ENCODE measurements around the gene SIK2.

The SIK2 gene

DNA sequence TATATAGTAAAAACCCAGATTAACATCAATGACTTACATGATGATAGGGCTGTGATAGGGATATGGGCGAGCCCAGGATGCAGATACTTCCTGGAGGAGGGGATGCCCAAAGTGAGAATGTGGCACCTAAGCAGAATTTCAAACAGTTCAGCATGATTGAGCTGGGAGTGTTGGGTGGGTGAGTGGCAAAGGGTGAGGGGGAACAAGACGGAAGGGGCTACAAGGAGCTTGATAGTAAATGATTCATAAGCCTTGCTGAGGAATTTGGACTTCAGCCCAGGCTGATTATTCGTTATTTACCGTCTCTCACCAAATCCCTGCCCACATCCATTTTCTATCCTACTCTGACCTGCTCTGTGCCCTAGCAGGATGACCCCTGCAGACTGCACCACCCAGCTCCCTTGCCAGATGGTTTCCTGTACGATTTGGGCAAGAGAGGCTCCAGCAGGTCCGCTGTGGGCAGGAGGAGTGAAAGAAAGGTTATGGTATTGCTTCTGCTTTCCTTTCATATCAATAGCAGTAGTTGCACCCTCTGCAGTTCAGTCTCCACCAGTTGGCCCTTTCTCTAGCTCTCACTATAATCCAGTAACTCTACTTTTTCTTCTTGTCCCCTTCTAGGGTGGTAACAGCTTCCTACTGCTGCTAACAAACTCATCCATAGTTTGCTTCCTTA is 30.3 kb upstream of the SIK2 start:
- Histone ChIP-seq H3K9me3 (ENCODE audit: control insufficient read depth, insufficient read depth, low read length) (no peaks in the 10 kb centered on the region), H3K4me1 (ENCODE audit: insufficient read depth, low read length) (no peaks in the 10 kb centered on the region; the same call in 1 of the 2 replicates), H3K9ac (ENCODE audit: low read depth, low read length) (no peak overlapping the region), H3K36me3 (ENCODE audit: insufficient read depth, low read length) (no peaks in the 10 kb centered on the region)

DNA sequence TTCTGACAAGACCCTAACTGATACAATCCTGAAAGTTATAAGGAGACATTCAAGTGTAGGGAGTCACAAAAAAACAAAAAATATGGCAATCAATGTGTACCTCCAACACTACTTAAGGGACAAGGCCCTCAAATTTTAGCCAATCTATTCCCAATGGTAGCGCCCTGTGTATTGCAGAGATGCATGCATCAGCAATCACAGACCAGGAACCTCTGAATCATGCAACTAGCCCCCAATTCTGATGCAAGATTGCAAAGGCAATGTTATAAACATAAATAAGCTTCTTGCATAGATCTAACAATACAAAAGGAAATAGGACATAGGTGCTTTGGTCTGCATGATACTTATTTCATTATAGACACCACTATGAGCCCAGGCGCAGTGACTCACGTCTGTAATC is 29.7 kb upstream of the SIK2 start:
- H3K4me1 ChIP-seq (ENCODE audit: insufficient read depth, low read length), result no peaks in the 10 kb centered on the region
- H3K9me3 ChIP-seq (ENCODE audit: control insufficient read depth, insufficient read depth, low read length), result no peaks in the 10 kb centered on the region
- H3K36me3 ChIP-seq (ENCODE audit: insufficient read depth, low read length), result no peaks in the 10 kb centered on the region
- H3K9ac ChIP-seq (ENCODE audit: low read depth, low read length), result no peak overlapping the region

DNA sequence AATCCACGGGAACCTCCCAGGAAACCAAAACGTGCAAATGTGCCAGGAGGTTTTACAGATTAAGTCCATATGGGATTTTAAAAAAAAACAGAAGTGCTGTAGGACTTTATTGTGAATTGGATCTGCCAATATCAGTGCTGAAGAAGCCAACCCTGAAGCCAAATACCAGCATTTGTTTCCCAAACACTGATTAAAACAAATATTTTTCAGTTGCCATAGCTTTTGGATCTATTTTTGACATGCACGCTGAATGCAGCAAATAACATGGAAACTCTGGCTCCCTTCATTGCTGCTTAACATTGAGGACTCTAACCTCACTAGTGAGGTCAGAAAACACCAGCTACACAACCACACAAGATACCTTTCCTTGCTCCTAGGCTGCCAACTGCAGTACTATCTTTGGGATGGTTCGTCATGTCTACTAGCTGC is 28.4 kb upstream of the SIK2 start:
- no peak overlapping the region for H3K9ac ChIP-seq (ENCODE audit: low read depth, low read length)
- H3K4me1 ChIP-seq (ENCODE audit: insufficient read depth, low read length), result no peaks in the 10 kb centered on the region
- H3K36me3 ChIP-seq (ENCODE audit: insufficient read depth, low read length), result no peaks in the 10 kb centered on the region
- H3K9me3 ChIP-seq (ENCODE audit: control insufficient read depth, insufficient read depth, low read length), result no peaks in the 10 kb centered on the region

DNA sequence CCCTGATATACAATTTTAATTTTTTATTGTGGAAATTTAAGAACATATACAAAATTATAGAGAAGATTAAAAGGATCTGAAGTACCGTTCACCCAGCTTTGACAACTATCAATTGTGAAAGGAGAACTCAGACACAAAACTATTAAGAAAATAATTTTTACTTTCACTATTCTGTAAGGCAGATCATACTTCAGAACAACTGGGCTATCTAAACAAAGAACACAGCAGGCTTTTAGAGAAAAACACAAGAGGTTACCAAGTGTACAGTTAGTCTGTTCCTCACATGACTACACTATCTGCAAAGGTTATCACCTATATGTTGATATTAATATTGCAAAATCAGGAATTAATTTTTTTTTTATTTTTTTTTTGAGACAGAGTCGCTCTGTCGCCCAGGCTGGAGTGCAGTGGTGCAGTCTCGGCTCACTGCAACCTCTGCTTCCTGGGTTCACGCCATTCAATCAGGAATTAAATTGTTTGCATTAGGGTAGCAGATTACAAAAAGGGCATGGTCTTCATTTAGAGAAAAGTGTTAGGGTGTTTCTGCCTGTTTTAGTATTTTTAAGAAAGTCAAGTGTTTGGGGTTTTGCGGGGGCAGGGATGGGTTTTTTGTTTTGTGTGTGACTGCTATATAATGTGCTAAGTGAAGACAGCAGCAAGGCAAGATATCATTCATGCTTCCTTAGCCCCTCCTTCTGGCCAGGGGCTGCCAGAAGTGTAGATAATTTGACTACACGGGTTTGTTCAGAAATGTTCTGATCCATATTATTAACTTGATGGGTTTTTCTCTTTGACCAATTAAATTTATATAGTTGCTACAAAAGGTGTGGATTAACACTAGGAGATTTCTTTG is 27.6 kb upstream of the SIK2 start:
- H3K9ac ChIP-seq (ENCODE audit: low read depth, low read length), result no peak overlapping the region
- no peaks in the 10 kb centered on the region for H3K9me3 ChIP-seq (ENCODE audit: control insufficient read depth, insufficient read depth, low read length)
- no peaks in the 10 kb centered on the region for H3K36me3 ChIP-seq (ENCODE audit: insufficient read depth, low read length)
- H3K4me1 ChIP-seq (ENCODE audit: insufficient read depth, low read length), result no peaks in the 10 kb centered on the region

DNA sequence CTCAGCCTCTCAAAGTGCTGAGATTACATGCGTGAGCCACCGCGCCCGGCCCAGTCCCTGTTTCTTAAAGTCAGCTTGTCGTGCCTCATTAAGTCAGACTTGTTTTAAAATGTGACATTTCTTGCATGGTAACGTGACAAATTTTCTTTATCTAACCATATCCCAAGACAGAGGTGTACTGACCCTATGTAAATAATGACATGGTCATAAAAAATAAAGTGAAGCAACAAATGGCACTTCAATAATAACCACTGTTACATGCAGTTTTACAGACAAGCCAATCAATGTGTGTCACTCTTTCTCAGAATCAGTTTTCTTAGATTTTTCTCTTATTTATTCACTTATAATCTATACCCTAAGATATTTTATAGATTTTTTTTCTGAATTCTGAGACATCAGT is 26.5 kb upstream of the SIK2 start:
- H3K36me3 ChIP-seq (ENCODE audit: insufficient read depth, low read length), result no peaks in the 10 kb centered on the region
- no peak overlapping the region for H3K9ac ChIP-seq (ENCODE audit: low read depth, low read length)
- H3K4me1 ChIP-seq (ENCODE audit: insufficient read depth, low read length), result no peaks in the 10 kb centered on the region
- H3K9me3 ChIP-seq (ENCODE audit: control insufficient read depth, insufficient read depth, low read length), result no peaks in the 10 kb centered on the region

DNA sequence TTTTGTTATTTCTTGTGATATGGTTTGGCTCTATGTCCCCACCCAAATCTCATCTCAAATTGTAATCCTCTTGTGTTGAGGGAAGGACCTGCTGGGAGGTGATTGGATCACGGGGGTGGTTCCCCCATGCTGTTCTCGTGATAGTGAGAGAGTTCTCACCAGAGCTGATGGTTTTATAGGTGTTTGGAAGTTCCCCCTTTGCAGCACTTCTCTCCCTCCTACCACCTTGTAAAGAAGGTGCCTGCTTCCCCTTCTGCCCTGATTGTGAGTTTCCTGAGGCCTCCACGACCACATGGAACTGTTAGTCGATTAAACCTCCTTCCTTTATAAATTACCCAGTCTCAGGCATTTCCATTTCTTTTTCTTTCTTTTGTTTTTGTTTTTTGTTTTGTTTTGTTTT is 24.4 kb upstream of the SIK2 start:
- H3K36me3 ChIP-seq (ENCODE audit: insufficient read depth, low read length), result no peaks in the 10 kb centered on the region
- no peak overlapping the region for H3K9ac ChIP-seq (ENCODE audit: low read depth, low read length)
- no peaks in the 10 kb centered on the region for H3K4me1 ChIP-seq (ENCODE audit: insufficient read depth, low read length)
- H3K9me3 ChIP-seq (ENCODE audit: control insufficient read depth, insufficient read depth, low read length), result no peaks in the 10 kb centered on the region

DNA sequence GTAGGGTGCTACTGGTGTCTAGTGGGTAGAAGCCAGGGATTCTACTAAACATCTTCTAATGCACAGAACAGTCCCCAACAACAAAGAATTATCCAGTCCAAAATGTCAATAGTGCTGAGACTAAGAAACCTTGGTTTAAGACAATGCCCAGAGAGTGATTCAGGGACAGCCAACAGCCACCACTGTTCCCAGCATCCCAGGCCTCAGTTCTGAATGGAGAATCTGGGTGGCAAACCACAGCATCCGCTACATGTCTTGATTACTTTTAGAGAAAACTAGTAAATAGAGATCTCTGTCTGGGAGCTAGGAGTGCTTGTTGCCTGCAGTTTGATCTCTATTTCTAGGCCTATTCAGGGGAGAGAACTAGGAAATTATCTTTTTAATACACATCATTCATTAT is 20.9 kb upstream of the SIK2 start:
- Histone ChIP-seq H3K9ac (ENCODE audit: low read depth, low read length) (no peak overlapping the region), H3K9me3 (ENCODE audit: control insufficient read depth, insufficient read depth, low read length) (no peaks in the 10 kb centered on the region)

DNA sequence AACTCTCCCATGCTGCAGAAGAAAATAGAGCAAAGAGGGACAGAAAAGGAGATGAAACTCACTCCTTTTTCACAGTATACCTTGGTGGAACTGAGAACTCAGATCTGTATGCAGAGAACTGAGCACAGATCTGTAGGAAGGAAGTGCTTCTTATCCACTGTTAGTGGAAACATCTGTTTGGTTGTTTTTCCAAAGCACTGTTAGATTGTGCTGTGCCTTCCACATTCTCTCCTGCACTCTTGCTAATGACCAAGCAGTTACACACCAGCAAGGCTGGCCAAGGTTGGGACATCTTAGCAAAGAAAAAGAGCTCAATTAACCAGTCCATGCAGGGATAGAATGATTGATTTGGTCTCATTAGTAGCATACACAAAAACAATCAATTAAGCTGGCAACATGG is 20.1 kb upstream of the SIK2 start:
- H3K36me3 ChIP-seq (ENCODE audit: insufficient read depth, low read length), result no peaks in the 10 kb centered on the region
- H3K9ac ChIP-seq (ENCODE audit: low read depth, low read length), result no peak overlapping the region
- no peaks in the 10 kb centered on the region for H3K9me3 ChIP-seq (ENCODE audit: control insufficient read depth, insufficient read depth, low read length)
- no peaks in the 10 kb centered on the region for H3K4me1 ChIP-seq (ENCODE audit: insufficient read depth, low read length)

More for the DNA sequence above, 20.9 kb upstream of the SIK2 start:
- Histone ChIP-seq H3K36me3 (ENCODE audit: insufficient read depth, low read length) (no peaks in the 10 kb centered on the region), H3K4me1 (ENCODE audit: insufficient read depth, low read length) (no peaks in the 10 kb centered on the region)

DNA sequence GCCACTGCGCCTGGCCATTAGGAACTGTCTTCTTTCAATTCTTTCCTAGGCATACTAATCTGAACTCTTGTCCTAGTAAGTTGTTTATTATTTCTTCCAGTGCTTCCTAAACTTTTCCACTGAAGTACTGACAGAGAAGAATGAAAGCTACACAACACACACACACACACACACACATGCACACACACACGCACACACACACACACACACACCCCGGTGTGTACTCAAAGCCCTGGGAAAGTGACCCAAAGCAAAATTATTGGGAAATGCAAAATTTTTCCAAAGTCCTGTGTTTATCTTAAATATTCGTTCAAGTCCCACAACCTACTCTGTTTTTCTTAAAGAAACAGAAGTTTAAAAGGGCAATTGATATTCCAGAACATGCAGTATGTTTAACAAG is 19.4 kb upstream of the SIK2 start:
- Histone ChIP-seq H3K4me1 (ENCODE audit: insufficient read depth, low read length) (no peaks in the 10 kb centered on the region), H3K36me3 (ENCODE audit: insufficient read depth, low read length) (no peaks in the 10 kb centered on the region), H3K9ac (ENCODE audit: low read depth, low read length) (no peak overlapping the region), H3K9me3 (ENCODE audit: control insufficient read depth, insufficient read depth, low read length) (no peaks in the 10 kb centered on the region; the same call in 1 of the 2 replicates)

DNA sequence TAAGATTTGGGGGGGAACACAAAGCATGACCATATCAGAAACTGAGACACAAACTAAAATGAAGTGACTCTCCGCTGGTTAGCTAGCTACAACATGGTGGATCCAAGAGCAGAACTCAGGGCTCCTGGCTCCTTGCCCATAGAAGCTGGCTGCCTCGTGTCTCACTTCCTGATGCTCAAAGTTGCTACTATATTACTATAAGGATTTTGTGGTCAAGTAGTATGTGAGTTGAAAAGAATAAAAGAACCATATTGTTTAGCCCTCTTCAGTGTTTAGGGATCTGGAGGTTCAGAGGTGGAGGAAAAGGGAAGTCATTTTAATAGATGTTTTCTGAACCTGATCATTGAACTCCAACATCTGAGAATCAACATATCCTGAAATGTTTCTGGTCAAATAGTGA is 16.9 kb upstream of the SIK2 start:
- Histone ChIP-seq H3K9ac (ENCODE audit: low read depth, low read length) (no peak overlapping the region), H3K4me1 (ENCODE audit: insufficient read depth, low read length) (no peaks in the 10 kb centered on the region), H3K36me3 (ENCODE audit: insufficient read depth, low read length) (no peaks in the 10 kb centered on the region), H3K9me3 (ENCODE audit: control insufficient read depth, insufficient read depth, low read length) (no peaks in the 10 kb centered on the region; the same call in 1 of the 2 replicates)

DNA sequence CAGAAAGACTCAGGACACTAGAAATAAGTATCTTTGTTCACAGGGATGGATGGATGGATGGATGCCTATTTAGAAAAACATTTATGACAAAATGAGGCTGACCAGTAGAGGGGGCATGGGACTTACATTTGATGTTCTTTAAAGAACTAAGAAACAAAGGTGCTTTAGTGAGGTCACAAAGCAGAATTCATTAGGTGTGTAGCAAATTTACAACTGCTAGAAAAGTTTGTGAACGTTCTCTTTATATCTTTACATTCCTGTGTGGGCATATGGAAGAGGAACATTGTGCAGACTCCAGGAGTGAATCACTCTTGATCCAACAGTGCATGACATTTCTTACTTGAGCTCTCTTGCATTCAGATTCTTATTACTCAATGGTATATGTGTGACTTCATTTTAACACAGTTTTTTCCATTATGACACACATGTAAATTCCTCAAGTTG is 15.8 kb upstream of the SIK2 start:
- H3K36me3 ChIP-seq (ENCODE audit: insufficient read depth, low read length), result no peaks in the 10 kb centered on the region

DNA sequence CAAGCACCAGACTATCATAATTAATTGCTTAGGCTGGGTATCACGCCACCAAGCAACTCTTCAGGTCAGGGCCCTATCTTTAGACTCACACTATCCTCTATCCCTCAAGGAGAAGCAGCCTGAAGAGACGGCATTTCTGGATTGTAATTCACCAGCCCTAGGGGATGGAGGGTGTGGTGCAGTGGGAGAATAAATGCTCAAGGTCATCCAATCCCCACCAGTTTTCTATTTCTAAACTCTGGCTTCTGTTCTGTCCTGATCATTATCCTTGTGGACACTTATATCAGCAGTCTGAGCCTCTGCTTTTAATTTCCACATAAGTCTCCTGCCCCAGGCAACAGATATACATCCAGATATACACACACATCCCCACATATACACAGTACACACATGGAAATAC is 13.1 kb upstream of the SIK2 start:
- no peaks in the 10 kb centered on the region for H3K4me1 ChIP-seq (ENCODE audit: insufficient read depth, low read length)
- no peaks in the 10 kb centered on the region; the same call in 1 of the 2 replicates for H3K9me3 ChIP-seq (ENCODE audit: control insufficient read depth, insufficient read depth, low read length)
- no peaks in the 10 kb centered on the region for H3K36me3 ChIP-seq (ENCODE audit: insufficient read depth, low read length)
- H3K9ac ChIP-seq (ENCODE audit: low read depth, low read length), result no peak overlapping the region

More for the DNA sequence above, 15.8 kb upstream of the SIK2 start:
- no peaks in the 10 kb centered on the region; the same call in 1 of the 2 replicates for H3K9me3 ChIP-seq (ENCODE audit: control insufficient read depth, insufficient read depth, low read length)
- H3K4me1 ChIP-seq (ENCODE audit: insufficient read depth, low read length), result no peaks in the 10 kb centered on the region
- no peak overlapping the region for H3K9ac ChIP-seq (ENCODE audit: low read depth, low read length)

DNA sequence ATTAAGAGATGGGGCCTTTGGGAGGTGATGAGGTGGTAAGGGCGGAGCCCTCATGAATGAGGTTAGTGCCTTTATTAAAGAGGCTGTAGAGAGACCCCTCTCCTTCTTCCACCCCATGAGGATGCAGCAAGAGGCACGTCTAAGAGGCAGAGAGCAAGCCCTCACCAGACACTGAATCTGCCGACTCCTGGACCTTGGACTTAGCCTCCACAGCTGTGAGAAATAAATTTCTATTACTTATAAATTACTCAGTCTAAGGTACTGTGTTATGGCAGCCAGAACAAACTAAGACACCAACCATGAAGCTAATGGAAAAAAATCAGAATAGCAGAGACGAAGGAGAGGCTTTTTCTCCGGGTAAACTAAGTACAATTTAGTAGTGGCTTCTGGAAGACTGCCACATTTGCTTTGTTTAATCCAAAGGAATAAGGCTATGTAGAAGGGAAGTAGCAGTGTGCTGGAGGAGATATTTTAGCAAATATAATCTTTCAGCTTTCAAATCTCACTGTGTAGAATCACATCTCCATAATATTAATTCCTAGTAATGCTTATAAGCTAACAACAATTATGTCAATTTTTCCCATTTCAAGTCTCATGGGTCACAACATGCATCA is 12.3 kb upstream of the SIK2 start:
- H3K4me1 ChIP-seq (ENCODE audit: insufficient read depth, low read length), result no peaks in the 10 kb centered on the region
- no peak overlapping the region for H3K9ac ChIP-seq (ENCODE audit: low read depth, low read length)
- no peaks in the 10 kb centered on the region for H3K36me3 ChIP-seq (ENCODE audit: insufficient read depth, low read length)
- H3K9me3 ChIP-seq (ENCODE audit: control insufficient read depth, insufficient read depth, low read length), result no peaks in the 10 kb centered on the region; the same call in 1 of the 2 replicates

DNA sequence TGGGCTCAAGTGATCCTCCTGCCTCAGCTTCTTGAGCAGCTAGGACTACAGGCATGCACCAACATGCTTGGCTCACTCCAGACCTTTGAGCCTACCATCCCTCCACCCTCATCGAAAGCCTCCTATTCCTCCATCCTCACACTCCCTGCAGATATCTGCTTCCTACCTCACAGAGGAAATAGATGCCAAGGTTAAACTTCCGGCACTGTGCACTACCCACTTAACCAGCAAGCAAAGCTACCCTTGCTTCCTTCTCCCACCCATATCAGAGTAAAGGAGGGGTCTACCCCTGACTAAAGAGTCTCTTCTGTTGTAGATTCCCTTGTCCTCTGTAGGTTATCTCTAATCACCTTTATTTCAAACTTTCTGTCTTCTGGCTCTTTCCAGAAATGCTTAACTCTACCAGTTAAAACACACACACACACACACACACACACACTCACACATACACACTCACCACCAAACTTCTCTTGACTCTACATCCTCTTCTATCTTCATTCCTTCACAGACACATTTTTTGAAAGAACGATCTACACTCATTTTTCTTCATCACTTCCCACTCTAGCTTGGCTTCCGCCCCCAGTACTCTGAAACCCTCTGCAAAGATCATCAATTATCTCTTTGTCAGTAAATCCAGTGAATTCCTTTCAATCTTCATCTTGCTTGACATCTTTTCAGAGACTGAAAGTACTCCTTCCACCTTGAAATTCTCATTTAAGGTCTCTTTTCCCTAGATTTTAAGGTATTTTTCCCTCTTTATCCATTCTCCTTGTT is 10.9 kb upstream of the SIK2 start:
- Histone ChIP-seq H3K36me3 (ENCODE audit: insufficient read depth, low read length) (no peaks in the 10 kb centered on the region), H3K4me1 (ENCODE audit: insufficient read depth, low read length) (no peaks in the 10 kb centered on the region), H3K9ac (ENCODE audit: low read depth, low read length) (no peak overlapping the region), H3K9me3 (ENCODE audit: control insufficient read depth, insufficient read depth, low read length) (no peaks in the 10 kb centered on the region; the same call in 1 of the 2 replicates)

Data from ES-I3 (cell line).